DOHH2 (cell line): ENCODE data around the gene FAM181B.

Source experiments
- H3F3A ChIP-seq: fragments of 200-600 bp; sonication (generic), shearing (Covaris generic); 2 replicates; pipeline ENCODE4 v1.6.0; 2016; ENCODE audit warnings: antibody characterized with exemption, mild to moderate bottlenecking; ENCODE audit not compliant: control insufficient read depth, insufficient read depth
- H3K27ac ChIP-seq: fragments of 200-600 bp; sonication (generic); 2 replicates; pipeline ENCODE4 v1.5.1; 2014; ENCODE audit warnings: low read depth, mild to moderate bottlenecking, low read length, moderate library complexity
- H3K27me3 ChIP-seq: fragments of 200-600 bp; sonication (generic); 2 replicates; pipeline ENCODE4 v1.6.1; 2014; ENCODE audit warnings: mild to moderate bottlenecking, low read length, mixed read lengths; ENCODE audit not compliant: control insufficient read depth
- H3K36me3 ChIP-seq: fragments of 200-600 bp; sonication (generic); 2 replicates; pipeline ENCODE4 v1.6.1; 2014; ENCODE audit warnings: mild to moderate bottlenecking, low read length, moderate library complexity, mixed read lengths; ENCODE audit not compliant: control insufficient read depth
- H3K4me1 ChIP-seq: fragments of 200-600 bp; sonication (generic); 2 replicates; pipeline ENCODE4 v1.6.1; 2014; ENCODE audit warnings: mild to moderate bottlenecking, low read length, mixed read lengths; ENCODE audit not compliant: control insufficient read depth
- H3K4me2 ChIP-seq: fragments of 200-600 bp; sonication (generic); 2 replicates; pipeline ENCODE4 v1.6.0; 2014; ENCODE audit warnings: mild to moderate bottlenecking, low read length, moderate library complexity
- H3K4me3 ChIP-seq: fragments of 200-600 bp; sonication (generic); 2 replicates; pipeline ENCODE4 v1.5.1; 2014; ENCODE audit warnings: mild to moderate bottlenecking, low read length, mixed read lengths
- H3K79me2 ChIP-seq: fragments of 200-600 bp; sonication (generic); 2 replicates; pipeline ENCODE4 v1.6.1; 2014; ENCODE audit warnings: mild to moderate bottlenecking, low read length, mixed read lengths; ENCODE audit not compliant: control insufficient read depth
- H3K9me2 ChIP-seq: fragments of 200-600 bp; sonication (generic); replicated peaks from 2 replicates; pipeline ENCODE4 v1.6.1; 2014; ENCODE audit warnings: mild to moderate bottlenecking, low read length, mixed read lengths; ENCODE audit not compliant: control insufficient read depth
- H3K9me3 ChIP-seq: fragments of 200-600 bp; sonication (generic); 2 replicates; pipeline ENCODE4 v1.6.1; 2014; ENCODE audit warnings: antibody characterized with exemption, low read length, mixed read lengths; ENCODE audit not compliant: control insufficient read depth, insufficient read depth
- H4K20me1 ChIP-seq: fragments of 200-600 bp; sonication (generic); 2 replicates; pipeline ENCODE4 v1.6.0; 2014; ENCODE audit warnings: low read depth, mild to moderate bottlenecking, antibody characterized with exemption, low read length, moderate library complexity; ENCODE audit not compliant: control insufficient read depth, insufficient read depth
- CTCF ChIP-seq: fragments of 200-600 bp; sonication (generic); IDR thresholded peaks from one replicate; pipeline ENCODE4 v1.5.1; 2014; ENCODE audit warnings: antibody characterized with exemption, mild to moderate bottlenecking, low read depth, low read length; ENCODE audit not compliant: poor library complexity, severe bottlenecking
- EZH2phosphoT487 ChIP-seq: fragments of 200-600 bp; sonication (generic); IDR thresholded peaks from 2 replicates; pipeline ENCODE4 v1.6.1; 2017; ENCODE audit warnings: borderline replicate concordance, mild to moderate bottlenecking, antibody characterized with exemption, low read length, moderate library complexity, mixed read lengths

The FAM181B gene

GRCh38 chr11:82732348-82732733 lies 1.3 kb downstream of the FAM181B start:
- Histone ChIP-seq H3K9me3 (no peaks in the 10 kb centered on the region), H3K79me2 (no peaks in the 10 kb centered on the region), H3K4me2 (no peak overlapping the region), H3K9me2 (no peaks in the 10 kb centered on the region), H3K27ac (no peak overlapping the region), H3F3A (no peaks in the 10 kb centered on the region), H3K27me3 (peaks cover 3% of the 10 kb centered on the region), H4K20me1 (no peaks in the 10 kb centered on the region), H3K4me3 (no peak overlapping the region), H3K4me1 (no peaks in the 10 kb centered on the region), H3K36me3 (no peaks in the 10 kb centered on the region)
- TF ChIP-seq CTCF, result no peak
- no peak for TF ChIP-seq EZH2phosphoT487

GRCh38 chr11:82731691-82732277 lies 1.9 kb downstream of the FAM181B start:
- no peak for TF ChIP-seq EZH2phosphoT487
- no peak for TF ChIP-seq CTCF

GRCh38 chr11:82730754-82731153 lies 2.9 kb downstream of the FAM181B start:
- Histone ChIP-seq H3K9me2 (no peaks in the 10 kb centered on the region), H3K36me3 (no peaks in the 10 kb centered on the region), H3F3A (no peaks in the 10 kb centered on the region), H3K27me3 (peaks cover 8% of the 10 kb centered on the region), H3K9me3 (no peaks in the 10 kb centered on the region), H3K79me2 (no peaks in the 10 kb centered on the region), H3K4me1 (no peaks in the 10 kb centered on the region), H4K20me1 (no peaks in the 10 kb centered on the region), H3K4me2 (no peak overlapping the region), H3K4me3 (no peak overlapping the region), H3K27ac (no peak overlapping the region)
- TF ChIP-seq CTCF (no peak), EZH2phosphoT487 (no peak)

More at GRCh38 chr11:82731691-82732277, 1.9 kb downstream of the FAM181B start:
- no peaks in the 10 kb centered on the region for H3K79me2 ChIP-seq
- peaks cover 3% of the 10 kb centered on the region for H3K27me3 ChIP-seq
- H3K9me2 ChIP-seq, result no peaks in the 10 kb centered on the region
- H3K36me3 ChIP-seq, result no peaks in the 10 kb centered on the region
- H3K4me2 ChIP-seq, result no peak overlapping the region
- H3K4me3 ChIP-seq, result no peak overlapping the region
- no peaks in the 10 kb centered on the region for H3K9me3 ChIP-seq
- no peaks in the 10 kb centered on the region for H4K20me1 ChIP-seq
- H3K27ac ChIP-seq, result no peak overlapping the region
- no peaks in the 10 kb centered on the region for H3K4me1 ChIP-seq
- H3F3A ChIP-seq, result no peaks in the 10 kb centered on the region
